ENCODE measurements around the gene SERPINH1. TPM values are rescaled to one million over a fixed set of nuclear protein-coding genes. Genes with fewer than 3 reads are reported as not detected.

Gene SERPINH1
- total and polyA plus RNA-seq, 2 donors (not counting 3 experiments of a cell fraction or from before 2014, with no cell fraction given) = 409 to 816 TPM

DNA sequence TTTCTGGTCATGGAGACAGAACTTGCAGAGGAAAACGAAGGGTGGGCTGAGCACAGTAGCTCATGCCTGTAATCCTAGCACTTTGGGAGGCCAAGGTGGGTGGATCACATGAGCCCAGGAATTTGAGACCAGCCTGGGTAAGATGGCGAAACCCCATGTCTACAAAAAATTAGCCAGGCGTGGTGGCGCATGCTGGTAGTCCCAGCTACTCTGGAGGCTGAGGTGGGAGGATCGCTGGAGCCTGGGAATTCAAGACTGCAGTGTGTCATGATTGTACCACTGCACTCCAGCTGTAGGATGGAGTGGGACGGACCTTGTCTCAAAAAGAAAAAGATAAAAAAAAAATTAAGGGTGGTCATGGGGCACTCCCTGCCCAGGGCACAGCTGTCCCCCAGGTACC lies 5.9 kb downstream of the SERPINH1 start:
- TF ChIP-seq MYC (IDR thresholded peaks at IDR 0.05; ENCODE audit: low read depth, low read length) (no peak), EZH2 (IDR thresholded peaks at IDR 0.05; ENCODE audit: borderline replicate concordance, low read depth, low read length, severe bottlenecking) (no peak), GATA2 (IDR thresholded peaks at IDR 0.05; ENCODE audit: insufficient read depth, insufficient read length, low read depth, low read length) (no peak)
- CTCF ChIA-PET = interaction anchor here (1.5 kb wide), 1 partner anchor 9 kb away, joined by 4 read pairs; no protein-coding TSS in a partner anchor
- Histone ChIP-seq H3K9me1 (replicated peaks; ENCODE audit: control insufficient read depth, extremely low read depth, insufficient read depth, low read length) (no peaks in the 10 kb centered on the region), H3K36me3 (ENCODE audit: control insufficient read depth in 2 of 2, extremely low read depth in 1 of 2, insufficient read depth in 2 of 2, low read length in 2 of 2) (peaks cover 22 to 58% of the 10 kb centered on the region in 2 experiments), H3K27me3 (ENCODE audit: control insufficient read depth in 2 of 2, insufficient read depth in 2 of 2, low read length in 2 of 2) (no peaks in the 10 kb centered on the region), H3K4me1 (ENCODE audit: control insufficient read depth, extremely low read depth, insufficient read depth, low read length) (peaks cover 32% of the 10 kb centered on the region), H3K4me3 (replicated peaks in 1 of 3; ENCODE audit: insufficient read depth in 1 of 3, low read depth in 1 of 3, low read length in 3 of 3) (no peak overlapping the region), H3K9ac (replicated peaks; ENCODE audit: extremely low read depth, insufficient read depth, low read length) (no peak overlapping the region), H3K79me2 (ENCODE audit: control insufficient read depth, insufficient read depth, low read length) (peaks cover 55% of the 10 kb centered on the region), H2AFZ (ENCODE audit: low read depth, low read length) (no peak overlapping the region), H4K20me1 (replicated peaks; ENCODE audit: control insufficient read depth, extremely low read depth, insufficient read depth, low read length) (no peaks in the 10 kb centered on the region), H3K9me3 (replicated peaks; ENCODE audit: control insufficient read depth, insufficient read depth, low read length) (no peaks in the 10 kb centered on the region), H3K27ac (ENCODE audit: insufficient read depth, low read depth, low read length) (no peak overlapping the region), H3K4me2 (ENCODE audit: insufficient read depth, low read length) (no peak overlapping the region)
- POLR2A ChIA-PET = interaction anchor here (1.4 kb wide), 1 partner anchor 14 kb away, joined by 3 read pairs; no protein-coding TSS in a partner anchor
- intact Hi-C loops (cut with micrococcal nuclease) (no loop called here), dilution Hi-C loops (cut with MboI; ENCODE audit: extremely low pct_ligation_motif_present, low sequenced_read_pairs) (no loop called here)
- no TSS peak for BruUV-seq (replicated peaks)
- no peak for DNase-seq (ENCODE audit: low read depth, low spot score)
- FAIRE-seq = no peak

DNA sequence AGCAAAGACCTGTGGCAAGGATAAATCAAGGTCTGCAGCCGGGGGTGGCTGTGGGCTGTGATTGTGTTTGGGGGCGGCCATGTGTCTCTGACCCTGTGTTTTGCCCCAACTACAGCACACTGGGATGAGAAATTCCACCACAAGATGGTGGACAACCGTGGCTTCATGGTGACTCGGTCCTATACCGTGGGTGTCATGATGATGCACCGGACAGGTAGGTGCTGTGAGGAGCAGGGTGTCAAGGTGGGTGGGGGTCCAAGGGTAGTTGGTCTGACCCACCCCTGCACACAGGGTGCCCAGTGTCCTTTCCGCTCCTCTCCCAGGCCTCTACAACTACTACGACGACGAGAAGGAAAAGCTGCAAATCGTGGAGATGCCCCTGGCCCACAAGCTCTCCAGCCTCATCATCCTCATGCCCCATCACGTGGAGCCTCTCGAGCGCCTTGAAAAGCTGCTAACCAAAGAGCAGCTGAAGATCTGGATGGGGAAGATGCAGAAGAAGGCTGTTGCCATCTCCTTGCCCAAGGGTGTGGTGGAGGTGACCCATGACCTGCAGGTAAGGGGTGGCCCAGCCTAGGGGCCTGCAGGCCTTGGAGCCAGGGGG lies 6.7 kb downstream of the SERPINH1 start:
- no TSS peak for BruUV-seq (replicated peaks)
- peaks cover 28% of the 10 kb centered on the region for H3K4me1 ChIP-seq (ENCODE audit: control insufficient read depth, extremely low read depth, insufficient read depth, low read length)
- no peak overlapping the region for H3K4me2 ChIP-seq (ENCODE audit: insufficient read depth, low read length)
- H3K79me2 ChIP-seq (ENCODE audit: control insufficient read depth, insufficient read depth, low read length) = peaks cover 48% of the 10 kb centered on the region
- H4K20me1 ChIP-seq (replicated peaks; ENCODE audit: control insufficient read depth, extremely low read depth, insufficient read depth, low read length) = no peaks in the 10 kb centered on the region
- intact Hi-C loops (cut with micrococcal nuclease) (no loop called here), dilution Hi-C loops (cut with MboI; ENCODE audit: extremely low pct_ligation_motif_present, low sequenced_read_pairs) (no loop called here)
- no peaks in the 10 kb centered on the region for H3K9me3 ChIP-seq (replicated peaks; ENCODE audit: control insufficient read depth, insufficient read depth, low read length)
- CTCF ChIA-PET = interaction anchor here (1.5 kb wide), 1 partner anchor 8 kb away, joined by 4 read pairs; no protein-coding TSS in a partner anchor
- POLR2A ChIA-PET = interaction anchor here (1.4 kb wide), 1 partner anchor 14 kb away, joined by 3 read pairs; no protein-coding TSS in a partner anchor
- H3K9me1 ChIP-seq (replicated peaks; ENCODE audit: control insufficient read depth, extremely low read depth, insufficient read depth, low read length) = no peaks in the 10 kb centered on the region
- FAIRE-seq (no peak), DNase-seq (ENCODE audit: low read depth, low spot score) (no peak)
- no peaks in the 10 kb centered on the region for H3K27me3 ChIP-seq (ENCODE audit: control insufficient read depth in 2 of 2, insufficient read depth in 2 of 2, low read length in 2 of 2)
- H3K36me3 ChIP-seq (ENCODE audit: control insufficient read depth in 2 of 2, extremely low read depth in 1 of 2, insufficient read depth in 2 of 2, low read length in 2 of 2) = peaks cover 24 to 66% of the 10 kb centered on the region in 2 experiments
- H3K4me3 ChIP-seq (replicated peaks in 1 of 3; ENCODE audit: insufficient read depth in 1 of 3, low read depth in 1 of 3, low read length in 3 of 3) = no peak overlapping the region
- H2AFZ ChIP-seq (ENCODE audit: low read depth, low read length) = no peak overlapping the region
- TF ChIP-seq POLR2A (IDR thresholded peaks at IDR 0.05; ENCODE audit: low read depth, low read length) = no peak
- no peak for TF ChIP-seq MYC (IDR thresholded peaks at IDR 0.05; ENCODE audit: low read depth, low read length)
- TF ChIP-seq, protein P1, sequence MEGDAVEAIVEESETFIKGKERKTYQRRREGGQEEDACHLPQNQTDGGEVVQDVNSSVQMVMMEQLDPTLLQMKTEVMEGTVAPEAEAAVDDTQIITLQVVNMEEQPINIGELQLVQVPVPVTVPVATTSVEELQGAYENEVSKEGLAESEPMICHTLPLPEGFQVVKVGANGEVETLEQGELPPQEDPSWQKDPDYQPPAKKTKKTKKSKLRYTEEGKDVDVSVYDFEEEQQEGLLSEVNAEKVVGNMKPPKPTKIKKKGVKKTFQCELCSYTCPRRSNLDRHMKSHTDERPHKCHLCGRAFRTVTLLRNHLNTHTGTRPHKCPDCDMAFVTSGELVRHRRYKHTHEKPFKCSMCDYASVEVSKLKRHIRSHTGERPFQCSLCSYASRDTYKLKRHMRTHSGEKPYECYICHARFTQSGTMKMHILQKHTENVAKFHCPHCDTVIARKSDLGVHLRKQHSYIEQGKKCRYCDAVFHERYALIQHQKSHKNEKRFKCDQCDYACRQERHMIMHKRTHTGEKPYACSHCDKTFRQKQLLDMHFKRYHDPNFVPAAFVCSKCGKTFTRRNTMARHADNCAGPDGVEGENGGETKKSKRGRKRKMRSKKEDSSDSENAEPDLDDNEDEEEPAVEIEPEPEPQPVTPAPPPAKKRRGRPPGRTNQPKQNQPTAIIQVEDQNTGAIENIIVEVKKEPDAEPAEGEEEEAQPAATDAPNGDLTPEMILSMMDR (IDR thresholded peaks at IDR 0.05; ENCODE audit: extremely low read depth in 1 of 2, insufficient read depth in 1 of 2, low read depth in 1 of 2, low read length in 2 of 2) = no peak
- no peak for TF ChIP-seq EZH2 (IDR thresholded peaks at IDR 0.05; ENCODE audit: borderline replicate concordance, low read depth, low read length, severe bottlenecking)
- H3K9ac ChIP-seq (replicated peaks; ENCODE audit: extremely low read depth, insufficient read depth, low read length) = no peak overlapping the region
- H3K27ac ChIP-seq (ENCODE audit: insufficient read depth, low read depth, low read length) = no peak overlapping the region
